Right atrium auricular region (tissue), 2 donors: ENCODE measurements around the gene AVL9. TPM values are rescaled to one million over a fixed set of nuclear protein-coding genes. Genes with fewer than 3 reads are reported as not detected.

Experiments used
- DNase-seq: peaks from one replicate; pipeline ENCODE4 v3.0.0-alpha.2; 2019; ENCODE audit warnings: low spot score
- H3K27ac ChIP-seq, 2 donors: fragments of 200-600 bp; sonication (generic); 1 replicate in 1 of 2; 2 replicates in 1 of 2; pipeline ENCODE4 v1.5.1; 2016 to 2019
- H3K27me3 ChIP-seq, 2 donors: fragments of 200-600 bp; sonication (generic); one replicate each; pipeline versions ENCODE4 v1.5.1 to v1.6.0; 2017 to 2019
- H3K36me3 ChIP-seq: fragments of 200-600 bp; sonication (generic); one replicate; pipeline ENCODE4 v1.5.1; 2016
- H3K4me1 ChIP-seq, 2 donors: fragments of 200-600 bp; sonication (generic); one replicate each; pipeline versions ENCODE4 v1.5.1 to v1.6.0; 2017 to 2019
- H3K4me3 ChIP-seq, 2 donors: fragments of 200-600 bp; sonication (generic); 1 replicate in 1 of 2; 2 replicates in 1 of 2; pipeline ENCODE4 v1.5.1; 2017 to 2019; ENCODE audit warnings: mild to moderate bottlenecking in 1 of 2, moderate library complexity in 1 of 2
- H3K9me3 ChIP-seq, 2 donors: fragments of 200-600 bp; sonication (generic); one replicate each; pipeline ENCODE4 v1.5.1; 2019
- CTCF ChIP-seq, 2 donors: fragments of 200-600 bp; sonication (generic); IDR thresholded peaks; one replicate each; pipeline ENCODE4 v1.5.1; 2019; ENCODE audit warnings: antibody characterized with exemption in 2 of 2
- total RNA-seq, 2 donors: library from RNA; depleted of rRNA; stranded (reverse); fragments of >200 nt; gene quantifications; one replicate each; pipeline ENCODE4 v1.1.0, GENCODE V29; 2016

Gene AVL9
- total RNA-seq, 2 donors from 2014 or later: 10.1 to 14.3 TPM

GRCh38 chr7:32537760-32538159, 42.5 kb downstream of the AVL9 start:
- H3K4me3 ChIP-seq: no peak overlapping the region
- H3K9me3 ChIP-seq: no peaks in the 10 kb centered on the region
- no peak for TF ChIP-seq CTCF (IDR thresholded peaks at IDR 0.05)
- H3K27me3 ChIP-seq: no peaks in the 10 kb centered on the region
- H3K4me1 ChIP-seq: peaks cover 0 to 8% of the 10 kb centered on the region in 2 donors
- H3K36me3 ChIP-seq: no peaks in the 10 kb centered on the region
- H3K27ac ChIP-seq: no peak overlapping the region
- DNase-seq: no peak

- Histone ChIP-seq H3K27me3 (no peaks in the 10 kb centered on the region), H3K4me1 (peaks cover 0 to 8% of the 10 kb centered on the region in 2 donors), H3K9me3 (no peaks in the 10 kb centered on the region), H3K27ac (no peak overlapping the region), H3K4me3 (no peak overlapping the region), H3K36me3 (peaks cover 13% of the 10 kb centered on the region)
- no peak for DNase-seq
- TF ChIP-seq CTCF (IDR thresholded peaks at IDR 0.05): no peak
These were observed 44.1 kb downstream of the AVL9 start for GRCh38 chr7:32539366-32539765.

- Histone ChIP-seq H3K27me3 (no peaks in the 10 kb centered on the region), H3K27ac (no peak overlapping the region), H3K4me3 (no peak overlapping the region), H3K9me3 (no peaks in the 10 kb centered on the region), H3K4me1 (peaks cover 0 to 8% of the 10 kb centered on the region in 2 donors), H3K36me3 (peaks cover 13% of the 10 kb centered on the region)
- no peak for TF ChIP-seq CTCF (IDR thresholded peaks at IDR 0.05)
- DNase-seq: no peak
These were observed 44.7 kb downstream of the AVL9 start for GRCh38 chr7:32539919-32540531.

- no peak for TF ChIP-seq CTCF (IDR thresholded peaks at IDR 0.05)
- DNase-seq: no peak
- Histone ChIP-seq H3K4me1 (no peaks in the 10 kb centered on the region), H3K27ac (no peak overlapping the region), H3K4me3 (no peak overlapping the region), H3K27me3 (no peaks in the 10 kb centered on the region), H3K36me3 (peaks cover 18% of the 10 kb centered on the region), H3K9me3 (no peaks in the 10 kb centered on the region)
These were observed 47.3 kb downstream of the AVL9 start for GRCh38 chr7:32542595-32542994.

GRCh38 chr7:32559480-32559879, 64.2 kb downstream of the AVL9 start:
- no peaks in the 10 kb centered on the region for H3K4me1 ChIP-seq
- TF ChIP-seq CTCF (IDR thresholded peaks at IDR 0.05): no peak
- H3K4me3 ChIP-seq: no peak overlapping the region
- peaks cover 39% of the 10 kb centered on the region for H3K36me3 ChIP-seq
- no peak for DNase-seq
- H3K27ac ChIP-seq: no peak overlapping the region
- H3K27me3 ChIP-seq: no peaks in the 10 kb centered on the region
- H3K9me3 ChIP-seq: no peaks in the 10 kb centered on the region

GRCh38 chr7:32560075-32560474, 64.8 kb downstream of the AVL9 start:
- no peaks in the 10 kb centered on the region for H3K27me3 ChIP-seq
- DNase-seq: no peak
- peaks cover 39% of the 10 kb centered on the region for H3K36me3 ChIP-seq
- no peak overlapping the region for H3K27ac ChIP-seq
- H3K9me3 ChIP-seq: no peaks in the 10 kb centered on the region
- H3K4me3 ChIP-seq: no peak overlapping the region
- H3K4me1 ChIP-seq: no peaks in the 10 kb centered on the region
- TF ChIP-seq CTCF (IDR thresholded peaks at IDR 0.05): no peak
